Measurements from ENCODE around the gene KCNC3.
"Not testable (repeated sequence)": the region's sequence is repeated elsewhere in the genome, so short reads cannot be mapped to it uniquely, and the experiment has no call there.

Gene KCNC3

GRCh38 chr19:50356691-50357177 is 27.6 kb upstream of the KCNC3 start:
- H3K4me3 ChIP-seq (IDR thresholded peaks at IDR 0.05; ENCODE audit: insufficient read depth, low read depth, low read length), result no peak overlapping the region
- H3K4me2 ChIP-seq, result no peak overlapping the region
- H2AFZ ChIP-seq (ENCODE audit: low read depth), result peak overlapping the region; percentile 98; the same call in 1 of the 2 replicates
- H3K27ac ChIP-seq, result no peak overlapping the region; the same call in 1 of the 2 replicates
- no peaks in the 10 kb centered on the region for H4K20me1 ChIP-seq (ENCODE audit: insufficient read depth)
- peaks cover 61% of the 10 kb centered on the region for H3K27me3 ChIP-seq (ENCODE audit: insufficient read depth, low read depth)
- H3K79me2 ChIP-seq (ENCODE audit: insufficient read depth, low read depth), result no peaks in the 10 kb centered on the region
- no peak for TF ChIP-seq CTCF (conservative IDR thresholded peaks at IDR 0.05; ENCODE audit: low read depth, low read length)
- H3K4me1 ChIP-seq (ENCODE audit: low read depth, poor library complexity, severe bottlenecking), result peaks cover 5% of the 10 kb centered on the region
- H3K36me3 ChIP-seq (ENCODE audit: insufficient read depth), result no peaks in the 10 kb centered on the region
- no peak overlapping the region for H3K9ac ChIP-seq

GRCh38 chr19:50353487-50353880 is 24.3 kb upstream of the KCNC3 start:
- peaks cover 69% of the 10 kb centered on the region for H3K27me3 ChIP-seq (ENCODE audit: insufficient read depth, low read depth)
- not testable (repeated sequence) for H4K20me1 ChIP-seq (ENCODE audit: insufficient read depth); H2AFZ ChIP-seq (ENCODE audit: low read depth); H3K27ac ChIP-seq; H3K4me2 ChIP-seq; H3K4me3 ChIP-seq (IDR thresholded peaks at IDR 0.05; ENCODE audit: insufficient read depth, low read depth, low read length); H3K36me3 ChIP-seq (ENCODE audit: insufficient read depth); H3K9ac ChIP-seq; H3K79me2 ChIP-seq (ENCODE audit: insufficient read depth, low read depth); H3K4me1 ChIP-seq (ENCODE audit: low read depth, poor library complexity, severe bottlenecking)

- no peak overlapping the region for H2AFZ ChIP-seq (ENCODE audit: low read depth)
- H3K79me2 ChIP-seq (ENCODE audit: insufficient read depth, low read depth), result no peaks in the 10 kb centered on the region
- peaks cover 82% of the 10 kb centered on the region for H3K27me3 ChIP-seq (ENCODE audit: insufficient read depth, low read depth)
- no peak overlapping the region for H3K4me3 ChIP-seq (IDR thresholded peaks at IDR 0.05; ENCODE audit: insufficient read depth, low read depth, low read length)
- no peak overlapping the region for H3K4me2 ChIP-seq
- H3K9ac ChIP-seq, result no peak overlapping the region
- TF ChIP-seq CTCF (conservative IDR thresholded peaks at IDR 0.05; ENCODE audit: low read depth, low read length), result no peak
- no peaks in the 10 kb centered on the region for H4K20me1 ChIP-seq (ENCODE audit: insufficient read depth)
- no peaks in the 10 kb centered on the region for H3K36me3 ChIP-seq (ENCODE audit: insufficient read depth)
- H3K27ac ChIP-seq, result no peak overlapping the region
- peaks cover 4% of the 10 kb centered on the region for H3K4me1 ChIP-seq (ENCODE audit: low read depth, poor library complexity, severe bottlenecking)
Observed at GRCh38 chr19:50352242-50352641, 23.1 kb upstream of the KCNC3 start.

GRCh38 chr19:50349277-50350057 is 20.3 kb upstream of the KCNC3 start:
- no peaks in the 10 kb centered on the region for H3K79me2 ChIP-seq (ENCODE audit: insufficient read depth, low read depth)
- H3K4me2 ChIP-seq, result no peak overlapping the region
- TF ChIP-seq CTCF (conservative IDR thresholded peaks at IDR 0.05; ENCODE audit: low read depth, low read length), result no peak
- no peaks in the 10 kb centered on the region for H4K20me1 ChIP-seq (ENCODE audit: insufficient read depth)
- H3K27ac ChIP-seq, result no peak overlapping the region
- no peaks in the 10 kb centered on the region for H3K36me3 ChIP-seq (ENCODE audit: insufficient read depth)
- H2AFZ ChIP-seq (ENCODE audit: low read depth), result no peak overlapping the region
- H3K9ac ChIP-seq, result no peak overlapping the region
- no peaks in the 10 kb centered on the region for H3K4me1 ChIP-seq (ENCODE audit: low read depth, poor library complexity, severe bottlenecking)
- H3K27me3 ChIP-seq (ENCODE audit: insufficient read depth, low read depth), result peaks cover 82% of the 10 kb centered on the region
- H3K4me3 ChIP-seq (IDR thresholded peaks at IDR 0.05; ENCODE audit: insufficient read depth, low read depth, low read length), result no peak overlapping the region

GRCh38 chr19:50347089-50347581 is 18.0 kb upstream of the KCNC3 start:
- H3K79me2 ChIP-seq (ENCODE audit: insufficient read depth, low read depth); H2AFZ ChIP-seq (ENCODE audit: low read depth); H3K27ac ChIP-seq; H3K4me2 ChIP-seq; H3K4me3 ChIP-seq (IDR thresholded peaks at IDR 0.05; ENCODE audit: insufficient read depth, low read depth, low read length); H3K4me1 ChIP-seq (ENCODE audit: low read depth, poor library complexity, severe bottlenecking); H4K20me1 ChIP-seq (ENCODE audit: insufficient read depth); H3K36me3 ChIP-seq (ENCODE audit: insufficient read depth); H3K9ac ChIP-seq: not testable (repeated sequence)
- peaks cover 67% of the 10 kb centered on the region; the same call in 1 of the 2 replicates for H3K27me3 ChIP-seq (ENCODE audit: insufficient read depth, low read depth)
